Measurements from ENCODE around the gene RELA.

DNA sequence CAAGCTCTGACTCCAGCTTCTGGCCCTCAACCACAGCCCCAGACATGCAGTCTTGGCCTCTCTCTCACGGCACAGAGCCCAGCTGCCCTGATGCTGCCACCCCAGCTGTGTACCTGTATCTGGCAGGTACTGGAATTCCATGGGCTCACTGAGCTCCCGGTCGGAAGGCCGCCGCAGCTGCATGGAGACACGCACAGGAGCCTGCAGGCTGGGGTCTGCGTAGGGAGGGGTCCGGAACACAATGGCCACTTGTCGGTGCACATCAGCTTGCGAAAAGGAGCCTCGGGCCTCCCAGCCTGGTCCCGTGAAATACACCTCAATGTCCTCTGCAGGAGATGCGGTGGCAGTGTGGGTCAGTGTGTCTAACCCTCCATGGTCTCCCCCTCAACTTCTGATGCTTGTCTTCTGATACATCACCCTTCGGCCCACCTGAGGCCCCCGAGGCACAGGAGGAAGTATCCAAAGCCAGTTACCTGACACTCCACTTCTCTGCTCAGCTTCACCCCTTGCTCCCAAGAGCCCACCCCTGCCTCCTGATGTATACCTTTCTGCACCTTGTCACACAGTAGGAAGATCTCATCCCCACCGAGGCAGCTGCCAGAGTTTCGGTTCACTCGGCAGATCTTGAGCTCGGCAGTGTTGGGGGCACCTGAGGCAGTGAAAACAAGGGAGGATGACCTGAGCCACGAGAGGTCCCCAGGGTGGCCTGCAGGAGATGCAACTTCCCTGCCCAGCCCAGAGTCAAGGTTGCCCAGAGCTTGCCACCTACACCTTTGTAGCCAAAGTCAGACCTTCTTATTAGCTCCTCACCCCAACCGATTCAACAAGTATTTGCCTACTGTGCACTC is 4.3 kb downstream of the RELA start:
- TF ChIP-seq, protein P1, sequence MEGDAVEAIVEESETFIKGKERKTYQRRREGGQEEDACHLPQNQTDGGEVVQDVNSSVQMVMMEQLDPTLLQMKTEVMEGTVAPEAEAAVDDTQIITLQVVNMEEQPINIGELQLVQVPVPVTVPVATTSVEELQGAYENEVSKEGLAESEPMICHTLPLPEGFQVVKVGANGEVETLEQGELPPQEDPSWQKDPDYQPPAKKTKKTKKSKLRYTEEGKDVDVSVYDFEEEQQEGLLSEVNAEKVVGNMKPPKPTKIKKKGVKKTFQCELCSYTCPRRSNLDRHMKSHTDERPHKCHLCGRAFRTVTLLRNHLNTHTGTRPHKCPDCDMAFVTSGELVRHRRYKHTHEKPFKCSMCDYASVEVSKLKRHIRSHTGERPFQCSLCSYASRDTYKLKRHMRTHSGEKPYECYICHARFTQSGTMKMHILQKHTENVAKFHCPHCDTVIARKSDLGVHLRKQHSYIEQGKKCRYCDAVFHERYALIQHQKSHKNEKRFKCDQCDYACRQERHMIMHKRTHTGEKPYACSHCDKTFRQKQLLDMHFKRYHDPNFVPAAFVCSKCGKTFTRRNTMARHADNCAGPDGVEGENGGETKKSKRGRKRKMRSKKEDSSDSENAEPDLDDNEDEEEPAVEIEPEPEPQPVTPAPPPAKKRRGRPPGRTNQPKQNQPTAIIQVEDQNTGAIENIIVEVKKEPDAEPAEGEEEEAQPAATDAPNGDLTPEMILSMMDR (conservative IDR thresholded peaks at IDR 0.05; ENCODE audit: low read depth, low read length) = no peak
- no peak for TF ChIP-seq EZH2 (IDR thresholded peaks at IDR 0.05; ENCODE audit: borderline replicate concordance, low read depth, low read length, poor library complexity, severe bottlenecking)
